ENCODE data around the gene TTC28. TPM values are rescaled to one million over a fixed set of nuclear protein-coding genes. Genes with fewer than 3 reads are reported as not detected.

TTC28 gene
- total RNA-seq, 1 experiment from 2014 or later, result 11.2 TPM

- no peak overlapping the region for H3K9ac ChIP-seq (ENCODE audit: low read length)
- H3K27ac ChIP-seq (ENCODE audit: low read length), result no peak overlapping the region
- no peaks in the 10 kb centered on the region for H3K9me3 ChIP-seq (ENCODE audit: low read length)
- no peaks in the 10 kb centered on the region for H3K4me1 ChIP-seq (ENCODE audit: low read length)
- no peaks in the 10 kb centered on the region for H3K9me2 ChIP-seq (replicated peaks; ENCODE audit: insufficient read depth, low read length)
- no peak for DNase-seq
- no peaks in the 10 kb centered on the region for H3K36me3 ChIP-seq (ENCODE audit: insufficient read depth, low read length)
- no peaks in the 10 kb centered on the region for H3K27me3 ChIP-seq (ENCODE audit: low read length)
- H3K79me2 ChIP-seq (ENCODE audit: low read length), result no peaks in the 10 kb centered on the region
- no peak overlapping the region for H3K4me2 ChIP-seq (ENCODE audit: low read depth, low read length, poor library complexity, severe bottlenecking)
- no peak overlapping the region for H2AFZ ChIP-seq (ENCODE audit: low read length)
- H3K4me3 ChIP-seq (ENCODE audit: low read length), result no peak overlapping the region
- H4K20me1 ChIP-seq (ENCODE audit: insufficient read depth, low read depth, low read length), result no peaks in the 10 kb centered on the region
These were observed 695.5 kb downstream of the TTC28 start for GRCh38 chr22:27984001-27984695.

- Histone ChIP-seq H2AFZ (ENCODE audit: low read length) (no peak overlapping the region), H3K79me2 (ENCODE audit: low read length) (no peaks in the 10 kb centered on the region), H3K9me3 (ENCODE audit: low read length) (no peaks in the 10 kb centered on the region), H3K27ac (ENCODE audit: low read length) (no peak overlapping the region), H4K20me1 (ENCODE audit: insufficient read depth, low read depth, low read length) (no peaks in the 10 kb centered on the region), H3K9me2 (replicated peaks; ENCODE audit: insufficient read depth, low read length) (no peaks in the 10 kb centered on the region), H3K4me3 (ENCODE audit: low read length) (no peak overlapping the region), H3K27me3 (ENCODE audit: low read length) (no peaks in the 10 kb centered on the region), H3K4me2 (ENCODE audit: low read depth, low read length, poor library complexity, severe bottlenecking) (no peak overlapping the region), H3K9ac (ENCODE audit: low read length) (no peak overlapping the region), H3K36me3 (ENCODE audit: insufficient read depth, low read length) (no peaks in the 10 kb centered on the region), H3K4me1 (ENCODE audit: low read length) (no peaks in the 10 kb centered on the region)
- DNase-seq, result no peak
These were observed 696.3 kb downstream of the TTC28 start for GRCh38 chr22:27983361-27983791.

- H4K20me1 ChIP-seq (ENCODE audit: insufficient read depth, low read depth, low read length), result no peaks in the 10 kb centered on the region
- H3K4me2 ChIP-seq (ENCODE audit: low read depth, low read length, poor library complexity, severe bottlenecking), result no peak overlapping the region
- H2AFZ ChIP-seq (ENCODE audit: low read length), result no peak overlapping the region
- H3K4me3 ChIP-seq (ENCODE audit: low read length), result no peak overlapping the region
- H3K27me3 ChIP-seq (ENCODE audit: low read length), result no peaks in the 10 kb centered on the region
- no peak overlapping the region for H3K27ac ChIP-seq (ENCODE audit: low read length)
- H3K9me2 ChIP-seq (replicated peaks; ENCODE audit: insufficient read depth, low read length), result no peaks in the 10 kb centered on the region
- H3K36me3 ChIP-seq (ENCODE audit: insufficient read depth, low read length), result no peaks in the 10 kb centered on the region
- H3K4me1 ChIP-seq (ENCODE audit: low read length), result no peaks in the 10 kb centered on the region
- DNase-seq, result no peak
- H3K9ac ChIP-seq (ENCODE audit: low read length), result no peak overlapping the region
- H3K79me2 ChIP-seq (ENCODE audit: low read length), result no peaks in the 10 kb centered on the region
- H3K9me3 ChIP-seq (ENCODE audit: low read length), result no peaks in the 10 kb centered on the region
These were observed 696.9 kb downstream of the TTC28 start for GRCh38 chr22:27982630-27983180.

- Histone ChIP-seq H3K9ac (ENCODE audit: low read length) (no peak overlapping the region), H3K79me2 (ENCODE audit: low read length) (no peaks in the 10 kb centered on the region), H3K9me3 (ENCODE audit: low read length) (no peaks in the 10 kb centered on the region), H3K36me3 (ENCODE audit: insufficient read depth, low read length) (no peaks in the 10 kb centered on the region), H3K27me3 (ENCODE audit: low read length) (no peaks in the 10 kb centered on the region), H3K27ac (ENCODE audit: low read length) (no peak overlapping the region), H4K20me1 (ENCODE audit: insufficient read depth, low read depth, low read length) (no peaks in the 10 kb centered on the region), H2AFZ (ENCODE audit: low read length) (no peak overlapping the region), H3K4me1 (ENCODE audit: low read length) (no peaks in the 10 kb centered on the region), H3K9me2 (replicated peaks; ENCODE audit: insufficient read depth, low read length) (no peaks in the 10 kb centered on the region), H3K4me3 (ENCODE audit: low read length) (no peak overlapping the region), H3K4me2 (ENCODE audit: low read depth, low read length, poor library complexity, severe bottlenecking) (no peak overlapping the region)
- no peak for DNase-seq
These were observed 697.5 kb downstream of the TTC28 start for GRCh38 chr22:27982106-27982505.

- no peaks in the 10 kb centered on the region for H3K4me1 ChIP-seq (ENCODE audit: low read length)
- H3K4me2 ChIP-seq (ENCODE audit: low read depth, low read length, poor library complexity, severe bottlenecking), result no peak overlapping the region
- H3K36me3 ChIP-seq (ENCODE audit: insufficient read depth, low read length), result no peaks in the 10 kb centered on the region
- H3K27ac ChIP-seq (ENCODE audit: low read length), result no peak overlapping the region
- H3K9me2 ChIP-seq (replicated peaks; ENCODE audit: insufficient read depth, low read length), result no peaks in the 10 kb centered on the region
- H2AFZ ChIP-seq (ENCODE audit: low read length), result no peak overlapping the region
- no peaks in the 10 kb centered on the region for H3K9me3 ChIP-seq (ENCODE audit: low read length)
- H3K9ac ChIP-seq (ENCODE audit: low read length), result no peak overlapping the region
- no peak for DNase-seq
- H4K20me1 ChIP-seq (ENCODE audit: insufficient read depth, low read depth, low read length), result no peaks in the 10 kb centered on the region
- no peaks in the 10 kb centered on the region for H3K79me2 ChIP-seq (ENCODE audit: low read length)
- H3K4me3 ChIP-seq (ENCODE audit: low read length), result no peak overlapping the region
- no peaks in the 10 kb centered on the region for H3K27me3 ChIP-seq (ENCODE audit: low read length)
These were observed 699.1 kb downstream of the TTC28 start for GRCh38 chr22:27980424-27981148.

GRCh38 chr22:27978802-27979201 lies 700.8 kb downstream of the TTC28 start:
- Histone ChIP-seq H3K9ac (ENCODE audit: low read length) (no peak overlapping the region), H3K27me3 (ENCODE audit: low read length) (no peaks in the 10 kb centered on the region), H3K4me1 (ENCODE audit: low read length) (no peaks in the 10 kb centered on the region), H3K4me2 (ENCODE audit: low read depth, low read length, poor library complexity, severe bottlenecking) (no peak overlapping the region), H3K27ac (ENCODE audit: low read length) (no peak overlapping the region), H3K9me3 (ENCODE audit: low read length) (no peaks in the 10 kb centered on the region), H4K20me1 (ENCODE audit: insufficient read depth, low read depth, low read length) (no peaks in the 10 kb centered on the region), H3K9me2 (replicated peaks; ENCODE audit: insufficient read depth, low read length) (no peaks in the 10 kb centered on the region), H2AFZ (ENCODE audit: low read length) (no peak overlapping the region), H3K36me3 (ENCODE audit: insufficient read depth, low read length) (no peaks in the 10 kb centered on the region), H3K4me3 (ENCODE audit: low read length) (no peak overlapping the region), H3K79me2 (ENCODE audit: low read length) (no peaks in the 10 kb centered on the region)
- DNase-seq, result no peak

- H3K27me3 ChIP-seq (ENCODE audit: low read length), result no peaks in the 10 kb centered on the region
- H3K27ac ChIP-seq (ENCODE audit: low read length), result no peak overlapping the region
- no peak overlapping the region for H3K9ac ChIP-seq (ENCODE audit: low read length)
- H3K36me3 ChIP-seq (ENCODE audit: insufficient read depth, low read length), result no peaks in the 10 kb centered on the region
- no peak overlapping the region for H3K4me3 ChIP-seq (ENCODE audit: low read length)
- no peaks in the 10 kb centered on the region for H3K4me1 ChIP-seq (ENCODE audit: low read length)
- no peak for DNase-seq
- H3K9me3 ChIP-seq (ENCODE audit: low read length), result no peaks in the 10 kb centered on the region
- no peaks in the 10 kb centered on the region for H3K9me2 ChIP-seq (replicated peaks; ENCODE audit: insufficient read depth, low read length)
- H3K4me2 ChIP-seq (ENCODE audit: low read depth, low read length, poor library complexity, severe bottlenecking), result no peak overlapping the region
- H2AFZ ChIP-seq (ENCODE audit: low read length), result no peak overlapping the region
- no peaks in the 10 kb centered on the region for H3K79me2 ChIP-seq (ENCODE audit: low read length)
- no peaks in the 10 kb centered on the region for H4K20me1 ChIP-seq (ENCODE audit: insufficient read depth, low read depth, low read length)
These were observed 701.3 kb downstream of the TTC28 start for GRCh38 chr22:27978317-27978716.

- no peak overlapping the region for H2AFZ ChIP-seq (ENCODE audit: low read length)
- no peak overlapping the region for H3K4me3 ChIP-seq (ENCODE audit: low read length)
- H3K9me2 ChIP-seq (replicated peaks; ENCODE audit: insufficient read depth, low read length), result no peaks in the 10 kb centered on the region
- H3K4me2 ChIP-seq (ENCODE audit: low read depth, low read length, poor library complexity, severe bottlenecking), result no peak overlapping the region
- no peaks in the 10 kb centered on the region for H3K36me3 ChIP-seq (ENCODE audit: insufficient read depth, low read length)
- no peaks in the 10 kb centered on the region for H3K4me1 ChIP-seq (ENCODE audit: low read length)
- H3K79me2 ChIP-seq (ENCODE audit: low read length), result no peaks in the 10 kb centered on the region
- H3K27me3 ChIP-seq (ENCODE audit: low read length), result no peaks in the 10 kb centered on the region
- H3K9ac ChIP-seq (ENCODE audit: low read length), result no peak overlapping the region
- H4K20me1 ChIP-seq (ENCODE audit: insufficient read depth, low read depth, low read length), result no peaks in the 10 kb centered on the region
- no peaks in the 10 kb centered on the region for H3K9me3 ChIP-seq (ENCODE audit: low read length)
- DNase-seq, result no peak
- H3K27ac ChIP-seq (ENCODE audit: low read length), result no peak overlapping the region
These were observed 703.1 kb downstream of the TTC28 start for GRCh38 chr22:27976586-27976985.
